ENCODE data around the gene PLB1.

Gene PLB1

GRCh38 chr2:28565720-28566295, 69.9 kb downstream of the PLB1 start:
- no peak for DNase-seq (ENCODE audit: low read depth in 2 of 2)
- H3K4me3 ChIP-seq (replicated peaks in 1 of 2; ENCODE audit: low read depth in 2 of 2, low read length in 2 of 2), result no peak overlapping the region
- TF ChIP-seq, protein P1, sequence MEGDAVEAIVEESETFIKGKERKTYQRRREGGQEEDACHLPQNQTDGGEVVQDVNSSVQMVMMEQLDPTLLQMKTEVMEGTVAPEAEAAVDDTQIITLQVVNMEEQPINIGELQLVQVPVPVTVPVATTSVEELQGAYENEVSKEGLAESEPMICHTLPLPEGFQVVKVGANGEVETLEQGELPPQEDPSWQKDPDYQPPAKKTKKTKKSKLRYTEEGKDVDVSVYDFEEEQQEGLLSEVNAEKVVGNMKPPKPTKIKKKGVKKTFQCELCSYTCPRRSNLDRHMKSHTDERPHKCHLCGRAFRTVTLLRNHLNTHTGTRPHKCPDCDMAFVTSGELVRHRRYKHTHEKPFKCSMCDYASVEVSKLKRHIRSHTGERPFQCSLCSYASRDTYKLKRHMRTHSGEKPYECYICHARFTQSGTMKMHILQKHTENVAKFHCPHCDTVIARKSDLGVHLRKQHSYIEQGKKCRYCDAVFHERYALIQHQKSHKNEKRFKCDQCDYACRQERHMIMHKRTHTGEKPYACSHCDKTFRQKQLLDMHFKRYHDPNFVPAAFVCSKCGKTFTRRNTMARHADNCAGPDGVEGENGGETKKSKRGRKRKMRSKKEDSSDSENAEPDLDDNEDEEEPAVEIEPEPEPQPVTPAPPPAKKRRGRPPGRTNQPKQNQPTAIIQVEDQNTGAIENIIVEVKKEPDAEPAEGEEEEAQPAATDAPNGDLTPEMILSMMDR (IDR thresholded peaks at IDR 0.05; ENCODE audit: low read depth, low read length), result no peak

DNA sequence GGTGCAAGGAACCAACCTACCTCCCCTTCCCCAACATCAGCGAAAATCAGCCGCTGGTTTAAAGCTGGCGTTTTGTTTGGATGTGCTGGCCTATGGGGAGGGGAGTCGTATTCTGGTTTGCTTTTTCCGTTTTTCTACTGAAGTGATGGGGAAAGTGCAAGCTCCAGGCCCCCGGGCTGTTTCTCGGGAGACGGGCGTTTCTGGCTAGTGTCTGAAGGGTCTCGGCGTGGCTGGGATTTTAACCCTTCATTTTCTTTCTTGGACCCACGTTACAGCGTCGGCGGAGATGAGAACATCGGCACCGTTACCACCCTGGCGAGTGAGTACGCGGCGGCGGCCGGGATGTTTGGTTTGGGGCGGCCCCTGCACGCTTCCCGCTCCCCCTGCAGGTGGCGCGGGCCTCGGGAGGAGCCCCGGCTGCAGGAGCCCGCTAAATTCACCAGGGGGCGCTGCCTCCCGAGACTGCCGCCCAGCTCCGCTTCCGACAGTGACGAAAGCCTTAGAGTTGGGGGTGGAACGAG, 70.7 kb downstream of the PLB1 start:
- TF ChIP-seq, protein P1 (IDR thresholded peaks at IDR 0.05; ENCODE audit: low read depth, low read length), result peak; percentile 99
- DNase-seq (ENCODE audit: low read depth in 2 of 2), result peak; percentile 81 to 86
- H3K4me3 ChIP-seq (replicated peaks in 1 of 2; ENCODE audit: low read depth in 2 of 2, low read length in 2 of 2), result peak overlapping the region; percentile 50 to 60

DNA sequence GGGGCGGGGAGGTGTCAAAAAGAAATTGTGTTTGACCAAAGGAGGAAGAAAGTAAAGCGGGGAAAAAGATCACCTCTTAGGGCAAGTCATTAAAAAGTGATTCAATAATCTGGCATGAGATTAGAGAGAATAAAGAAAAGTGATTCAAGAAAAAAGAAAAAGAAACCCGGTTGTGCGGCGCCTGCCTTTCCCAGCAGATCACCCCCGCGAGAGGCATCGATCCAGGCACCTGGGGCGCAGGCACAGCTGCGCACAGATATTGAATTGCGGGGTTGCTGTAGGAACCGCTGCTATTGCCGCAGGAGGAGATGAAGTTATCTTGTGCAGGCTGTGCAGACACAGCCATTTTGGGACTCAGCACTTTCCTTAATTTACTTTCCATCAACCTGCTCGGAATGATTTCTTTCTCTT, 71.2 kb downstream of the PLB1 start:
- peak overlapping the region; percentile 50 to 60 for H3K4me3 ChIP-seq (replicated peaks in 1 of 2; ENCODE audit: low read depth in 2 of 2, low read length in 2 of 2)
- TF ChIP-seq, protein P1 (IDR thresholded peaks at IDR 0.05; ENCODE audit: low read depth, low read length), result no peak
- no peak for DNase-seq (ENCODE audit: low read depth in 2 of 2)

- no peak for DNase-seq (ENCODE audit: low read depth in 2 of 2)
- TF ChIP-seq, protein P1 (IDR thresholded peaks at IDR 0.05; ENCODE audit: low read depth, low read length), result no peak
- H3K4me3 ChIP-seq (replicated peaks in 1 of 2; ENCODE audit: low read depth in 2 of 2, low read length in 2 of 2), result no peak overlapping the region
Observed at GRCh38 chr2:28568036-28568435, 72.2 kb downstream of the PLB1 start.

DNA sequence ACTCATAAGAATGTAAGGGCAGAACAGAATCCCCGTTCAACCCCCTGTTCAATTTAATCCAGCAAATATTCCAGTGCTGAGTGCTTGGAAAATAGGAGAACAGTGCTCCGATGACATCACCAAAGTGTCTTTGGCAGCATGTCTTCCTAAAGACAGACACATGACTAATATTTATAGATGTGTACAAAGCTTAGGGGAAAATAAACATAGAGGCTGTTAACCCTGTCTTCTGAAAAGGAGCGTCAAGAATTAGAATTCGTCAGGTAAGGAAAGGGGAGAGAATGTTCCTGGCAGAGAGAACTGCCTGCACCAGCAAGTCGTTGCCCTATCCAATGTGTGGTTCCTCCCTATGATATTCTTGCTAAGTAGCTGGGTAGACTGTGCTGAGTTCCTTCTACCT, 72.7 kb downstream of the PLB1 start:
- TF ChIP-seq, protein P1 (IDR thresholded peaks at IDR 0.05; ENCODE audit: low read depth, low read length), result no peak
- peak in 1 of 2 donors; percentile 20 for DNase-seq (ENCODE audit: low read depth in 2 of 2)
- H3K4me3 ChIP-seq (replicated peaks in 1 of 2; ENCODE audit: low read depth in 2 of 2, low read length in 2 of 2), result no peak overlapping the region

DNA sequence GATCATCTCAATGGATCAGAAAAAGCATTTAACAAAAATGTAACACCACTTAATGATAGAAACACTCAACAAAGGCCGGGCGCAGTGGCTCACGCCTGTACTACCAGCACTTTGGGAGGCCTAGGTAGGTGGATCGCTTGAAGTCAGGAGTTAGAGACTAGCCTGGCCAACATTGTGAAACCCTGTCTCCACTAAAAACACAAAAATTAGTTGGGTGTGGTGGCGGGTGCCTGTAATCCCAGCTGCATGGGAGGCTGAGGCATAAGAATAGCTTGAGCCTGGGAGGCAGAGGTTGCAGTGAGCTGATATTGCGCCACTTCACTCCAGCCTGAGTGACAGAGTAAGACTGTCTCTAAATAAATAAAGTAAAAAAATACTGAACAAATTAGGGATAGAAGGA, 74.6 kb downstream of the PLB1 start:
- DNase-seq (ENCODE audit: low read depth in 2 of 2), result no peak
- TF ChIP-seq, protein P1 (IDR thresholded peaks at IDR 0.05; ENCODE audit: low read depth, low read length), result no peak
- no peak overlapping the region for H3K4me3 ChIP-seq (replicated peaks in 1 of 2; ENCODE audit: low read depth in 2 of 2, low read length in 2 of 2)

- no peak for DNase-seq (ENCODE audit: low read depth in 2 of 2)
- TF ChIP-seq, protein P1 (IDR thresholded peaks at IDR 0.05; ENCODE audit: low read depth, low read length), result no peak
- H3K4me3 ChIP-seq (replicated peaks in 1 of 2; ENCODE audit: low read depth in 2 of 2, low read length in 2 of 2), result no peak overlapping the region
Observed at GRCh38 chr2:28576714-28577113, 80.9 kb downstream of the PLB1 start.
